SHP77 (cell line): Measurements from ENCODE around the gene ANKRD31.
"Not testable (repeated sequence)": the region's sequence is repeated elsewhere in the genome, so short reads cannot be mapped to it uniquely, and the experiment has no call there.

Experiments used
- DNase-seq, 2 experiments: peaks; one replicate each; lab custom pipeline; 2025; lab: John Stamatoyannopoulos, UW

The ANKRD31 gene

DNA sequence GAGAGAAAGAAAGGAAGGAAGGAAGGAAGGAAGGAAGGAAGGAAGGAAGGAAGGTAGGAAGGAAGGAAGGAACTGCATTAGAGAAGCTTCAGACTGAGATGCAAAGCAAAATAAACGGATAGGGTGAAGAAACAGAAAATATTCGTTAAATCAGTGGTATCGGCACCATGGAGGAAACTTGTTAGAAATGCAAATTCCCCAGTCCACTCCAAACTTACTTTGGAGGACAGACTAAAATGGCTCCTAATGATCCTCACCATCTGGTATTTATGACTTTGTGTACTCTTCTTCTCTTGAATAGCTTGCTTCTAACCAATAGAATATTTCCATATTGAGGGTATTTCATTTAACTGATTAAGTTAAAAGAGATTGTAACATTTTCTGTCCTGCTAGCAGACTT is 96.4 kb downstream of the ANKRD31 start:
- DNase-seq, result no peak

DNA sequence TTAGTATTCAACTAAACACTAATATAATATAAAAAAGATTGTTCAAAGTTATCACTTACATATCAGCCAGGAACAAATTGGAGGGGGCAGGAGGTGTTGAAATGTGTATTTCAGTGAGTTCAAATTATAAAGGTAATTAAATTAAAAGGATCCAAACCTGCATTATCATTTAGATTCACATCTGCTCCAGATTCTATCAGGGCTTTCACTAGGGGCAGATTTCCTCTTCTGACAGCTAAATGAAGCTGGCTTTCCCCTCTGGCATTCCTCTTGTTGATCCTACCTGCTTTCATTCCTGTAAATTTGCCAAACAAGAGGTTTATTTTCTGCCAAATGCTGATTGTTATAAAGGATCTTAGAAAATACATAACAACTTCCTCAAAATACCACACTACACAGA is 98.0 kb downstream of the ANKRD31 start:
- no peak for DNase-seq

DNA sequence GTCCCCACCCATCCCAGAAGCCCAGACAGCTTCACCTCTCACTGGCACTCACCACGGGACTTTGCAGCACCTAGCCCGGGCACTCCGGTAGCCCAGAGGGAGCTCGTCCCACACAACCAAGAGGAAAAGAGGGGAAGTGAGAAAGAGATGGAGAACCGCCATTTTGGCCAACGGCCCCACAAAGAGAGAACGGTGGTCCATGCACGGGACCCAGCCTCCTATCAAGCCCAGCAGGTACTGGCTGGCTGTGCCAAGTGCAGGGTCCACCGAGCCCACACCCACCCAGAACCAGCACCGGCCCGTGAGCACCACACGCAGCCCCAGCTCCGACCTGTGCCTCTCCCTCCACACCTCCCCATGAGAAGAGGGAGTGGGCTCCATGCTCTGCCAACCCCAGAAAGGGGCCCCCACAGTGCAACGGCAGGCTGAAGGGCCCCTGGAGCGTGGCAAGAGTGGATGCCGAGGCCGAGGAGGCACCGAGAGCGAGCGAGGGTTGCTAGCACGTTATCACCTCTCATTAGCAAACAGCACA is 105.8 kb downstream of the ANKRD31 start:
- DNase-seq, result no peak

DNA sequence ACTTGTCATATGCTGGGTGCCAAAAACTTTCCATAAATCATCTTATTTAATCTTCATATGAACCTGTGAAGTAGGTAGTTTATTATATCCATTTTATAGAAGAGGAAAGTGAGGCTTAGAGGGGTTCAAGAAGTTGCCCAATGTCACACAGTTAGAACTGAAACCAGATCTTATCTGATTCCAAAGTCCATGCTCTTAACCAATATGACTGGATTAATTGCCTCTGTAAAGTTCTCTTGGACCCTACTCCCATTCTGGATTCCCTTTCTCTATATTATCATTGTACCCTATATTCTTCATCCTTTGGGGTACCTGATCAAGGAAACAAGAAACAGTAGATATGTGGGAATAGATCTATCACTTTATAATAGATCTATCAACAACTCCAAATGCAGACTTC is 119.8 kb downstream of the ANKRD31 start:
- DNase-seq, result no peak

DNA sequence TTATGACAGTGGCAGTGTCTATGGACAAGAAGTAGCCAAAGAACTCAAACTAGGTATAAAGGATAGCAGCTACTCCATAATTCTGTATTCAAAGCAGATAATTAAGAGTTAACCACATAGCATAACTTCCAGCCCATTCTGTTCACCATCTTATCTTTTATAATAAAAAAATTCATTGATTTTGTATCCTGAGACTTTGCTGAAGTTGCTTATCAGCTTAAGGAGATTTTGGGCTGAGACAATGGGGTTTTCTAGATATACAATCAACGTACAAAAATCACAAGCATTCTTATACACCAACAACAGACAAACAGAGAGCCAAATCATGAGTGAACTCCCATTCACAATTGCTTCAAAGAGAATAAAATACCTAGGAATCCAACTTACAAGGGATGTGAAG is 122.4 kb downstream of the ANKRD31 start:
- DNase-seq, result not testable (repeated sequence)

DNA sequence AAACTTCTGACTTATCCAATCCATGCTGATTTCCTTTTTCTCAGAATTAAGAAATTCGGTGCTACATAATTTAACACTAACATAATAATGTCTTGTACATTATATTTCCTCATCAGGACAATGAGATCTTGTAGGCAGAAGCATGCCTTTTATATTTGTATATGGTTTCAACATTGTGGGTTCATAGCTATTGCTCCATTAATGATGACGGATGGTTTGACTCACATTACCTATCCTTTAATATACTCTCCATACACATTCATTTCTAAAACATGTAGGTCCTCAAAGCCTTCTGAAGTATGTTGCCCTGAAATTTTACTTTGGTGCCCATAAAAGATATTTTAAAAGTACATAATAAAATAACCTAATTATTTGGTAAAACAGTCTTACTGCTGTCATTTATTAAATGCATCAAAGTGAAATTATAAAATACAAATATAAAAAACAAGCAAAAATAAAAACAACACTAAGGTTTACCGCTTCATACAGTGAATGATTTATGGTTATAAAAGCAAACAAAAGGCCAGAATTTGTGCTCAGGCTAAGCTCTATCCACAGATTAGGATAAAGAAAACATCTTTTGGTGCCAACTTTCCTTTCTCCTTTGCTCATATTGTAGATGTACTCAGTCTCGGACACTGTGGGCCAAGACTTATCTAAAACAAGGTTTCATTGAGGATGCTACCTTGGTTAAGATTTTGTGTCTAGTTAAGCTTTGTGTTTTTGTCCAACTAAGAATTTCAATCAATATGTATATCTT is 123.1 kb downstream of the ANKRD31 start:
- DNase-seq, result no peak

DNA sequence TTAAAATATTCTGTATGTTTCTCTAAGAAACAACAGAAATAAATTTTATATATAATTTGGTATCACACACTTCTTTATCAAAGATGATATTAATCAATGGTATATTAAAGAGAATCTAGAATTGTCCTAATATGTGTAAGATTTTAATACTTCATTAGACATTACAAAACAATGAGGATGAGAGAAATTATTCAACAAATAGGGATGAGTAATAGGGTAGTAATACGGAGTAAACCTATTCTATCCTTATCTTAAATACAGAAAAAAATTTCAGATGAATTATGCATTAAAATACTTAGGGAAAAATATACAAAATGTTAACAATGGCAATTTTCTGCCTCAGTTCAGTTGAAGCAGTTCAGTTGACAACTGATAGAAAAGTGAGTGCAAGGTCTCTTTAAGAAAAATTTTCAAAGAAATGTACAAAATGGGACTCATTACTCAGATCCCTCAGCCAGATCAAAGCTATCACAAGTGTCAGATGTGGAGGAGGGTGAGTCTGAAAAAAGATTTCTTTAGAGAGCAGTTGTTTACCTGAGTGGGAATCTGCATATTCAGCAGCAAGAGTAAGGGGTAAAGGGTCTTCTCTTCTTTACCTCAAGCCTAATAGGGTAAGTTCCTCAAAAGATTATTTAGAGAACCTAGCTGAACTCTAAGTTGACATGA is 127.6 kb downstream of the ANKRD31 start:
- DNase-seq, result no peak

DNA sequence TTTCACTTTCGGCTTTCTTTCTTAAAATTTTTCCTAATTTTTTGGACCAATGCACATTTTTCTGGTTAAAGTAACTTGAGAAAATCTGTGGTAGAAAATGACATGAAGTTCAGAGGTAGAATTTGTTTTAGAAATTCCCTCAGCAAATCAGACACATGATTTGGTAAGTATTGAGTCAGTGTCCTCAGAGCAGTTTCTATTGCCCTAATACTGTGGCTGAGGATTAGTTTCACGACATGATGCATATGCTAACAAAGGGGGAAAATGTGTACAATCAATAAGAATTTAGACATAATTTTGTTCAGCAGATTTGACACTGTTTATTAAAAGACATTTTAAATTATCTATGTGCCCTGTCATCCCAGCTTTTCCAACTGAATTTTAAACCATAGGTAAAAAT is 128.2 kb downstream of the ANKRD31 start:
- DNase-seq, result no peak

DNA sequence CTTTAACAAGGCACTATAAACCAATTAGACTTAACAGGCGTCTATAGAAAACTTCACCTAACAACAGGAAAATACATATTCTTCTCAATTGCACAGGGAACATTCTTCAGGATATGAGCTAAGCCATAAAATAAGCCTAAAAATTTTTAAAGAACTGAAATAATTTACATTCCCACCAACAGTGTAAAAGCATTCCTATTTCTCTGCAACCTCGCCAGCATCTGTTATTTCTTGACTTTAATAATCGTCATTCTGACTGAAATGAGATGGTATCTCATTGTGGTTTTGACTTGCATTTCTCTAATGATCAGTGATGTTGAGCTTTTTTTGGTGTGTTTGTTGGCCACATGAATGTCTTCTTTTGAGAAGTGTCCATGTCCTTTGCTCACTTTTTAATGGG is 140.7 kb downstream of the ANKRD31 start:
- DNase-seq, result not testable (repeated sequence)

DNA sequence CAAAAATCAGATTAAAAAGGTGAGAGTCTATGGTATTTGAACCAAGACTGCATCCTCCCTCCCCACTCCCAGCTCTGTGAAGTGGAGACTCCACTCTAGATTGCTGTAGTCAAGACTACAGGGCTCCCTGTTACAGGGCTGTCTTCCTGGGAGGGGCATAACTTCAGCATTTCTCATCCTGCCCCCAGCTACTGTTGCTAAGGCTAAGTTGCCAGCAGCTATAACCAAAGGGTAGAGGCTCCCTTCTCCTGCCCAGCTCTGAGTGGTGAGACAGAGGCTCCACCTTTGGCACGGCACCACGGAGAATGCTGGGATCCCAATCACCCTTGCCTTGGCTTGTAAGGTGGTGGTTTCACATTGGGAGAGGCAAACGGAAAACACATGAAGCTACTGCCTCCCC is 145.1 kb downstream of the ANKRD31 start:
- no peak for DNase-seq

DNA sequence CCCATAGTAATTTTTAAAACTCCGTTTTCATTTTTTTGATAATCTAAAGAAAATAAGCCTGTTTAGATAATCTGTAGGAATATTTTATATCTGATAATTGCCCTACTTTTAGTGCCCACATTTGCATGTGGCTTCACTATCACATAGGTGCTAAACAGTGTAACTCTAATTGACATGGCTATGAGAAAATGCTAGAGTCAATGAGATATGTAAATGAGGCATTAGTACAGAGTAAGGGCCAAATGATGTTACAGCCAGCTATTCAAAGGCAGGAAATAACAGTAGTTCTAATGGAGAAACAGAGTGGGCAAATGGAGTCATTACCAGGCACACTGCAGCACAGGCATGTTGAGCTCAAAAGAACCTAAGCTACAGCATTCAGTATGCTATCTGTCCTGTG is 147.0 kb downstream of the ANKRD31 start:
- no peak for DNase-seq

DNA sequence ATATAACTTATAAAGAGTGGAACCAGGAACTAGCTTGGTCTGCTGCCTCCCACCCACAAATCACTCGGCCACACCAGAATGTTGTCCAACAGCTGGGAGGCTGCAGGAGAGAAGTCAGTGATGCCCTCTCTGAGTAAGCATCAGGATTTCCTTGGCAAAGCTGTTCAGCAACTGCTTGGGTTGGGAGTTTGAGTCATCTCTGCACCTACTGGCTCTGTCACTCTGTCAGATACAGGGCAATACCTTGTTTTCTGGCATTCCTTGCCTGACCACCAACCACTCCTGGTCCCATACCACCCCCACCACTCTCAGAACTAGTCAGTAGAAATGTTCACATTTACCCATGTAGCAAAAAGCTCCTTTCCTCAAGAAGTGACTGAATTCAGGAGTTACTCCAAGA is 147.5 kb downstream of the ANKRD31 start:
- DNase-seq, result no peak

DNA sequence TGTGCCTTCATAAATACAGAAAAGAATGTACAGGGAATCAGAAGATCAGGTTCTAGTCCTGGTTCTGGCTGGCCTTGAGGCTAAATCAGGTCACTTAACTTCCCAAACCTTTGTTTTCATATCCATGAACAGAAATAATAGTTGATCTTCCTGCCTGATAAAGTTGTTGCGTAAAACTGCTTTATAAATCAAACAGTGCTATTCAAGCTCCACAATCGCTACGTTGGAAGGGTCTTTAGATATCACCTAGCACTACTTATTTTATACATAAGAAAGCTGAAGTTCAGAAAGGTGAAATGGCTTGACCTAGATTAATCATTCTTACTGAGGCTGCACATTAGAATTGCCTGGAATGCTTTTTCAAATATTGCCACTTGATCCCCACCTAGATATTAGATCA is 148.0 kb downstream of the ANKRD31 start:
- no peak for DNase-seq

DNA sequence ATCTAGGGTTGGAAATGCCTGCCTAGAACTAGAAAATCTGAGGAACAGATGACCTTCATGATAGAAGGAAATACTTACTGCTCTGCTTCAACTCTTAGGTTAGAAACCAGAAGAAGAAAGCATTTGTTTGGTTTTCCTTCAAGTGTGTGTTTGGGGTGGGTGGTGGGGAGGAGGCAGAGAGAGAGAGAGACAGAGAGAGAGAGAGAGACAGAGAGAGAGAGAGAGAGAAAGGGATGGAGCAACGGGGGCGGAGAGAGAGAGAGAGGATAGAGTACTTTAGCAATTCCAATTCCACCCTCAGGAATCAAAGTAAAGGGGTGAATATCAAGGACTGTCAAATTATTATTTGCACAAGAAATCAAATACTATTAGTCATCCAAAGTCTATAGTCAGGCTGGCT is 155.2 kb downstream of the ANKRD31 start:
- no peak for DNase-seq

DNA sequence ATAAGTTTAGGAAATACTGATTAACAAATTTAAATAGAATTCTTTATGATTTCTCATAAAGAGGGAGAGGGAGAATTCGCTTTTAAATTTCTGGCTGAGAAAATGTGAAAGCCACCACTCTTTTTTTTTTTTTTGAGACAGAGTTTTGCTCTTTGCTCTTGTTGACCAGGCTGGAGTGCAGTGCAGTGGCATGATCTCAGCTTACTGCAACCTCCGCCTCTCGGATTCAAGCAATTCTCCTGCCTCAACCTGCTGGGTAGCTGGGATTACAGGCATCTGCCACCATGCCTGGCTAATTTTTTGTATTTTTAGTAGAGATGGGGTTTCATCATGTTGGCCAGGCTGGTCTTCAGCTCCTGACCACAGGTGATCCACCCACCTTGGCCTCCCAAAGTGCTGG is 157.3 kb downstream of the ANKRD31 start:
- not testable (repeated sequence) for DNase-seq

DNA sequence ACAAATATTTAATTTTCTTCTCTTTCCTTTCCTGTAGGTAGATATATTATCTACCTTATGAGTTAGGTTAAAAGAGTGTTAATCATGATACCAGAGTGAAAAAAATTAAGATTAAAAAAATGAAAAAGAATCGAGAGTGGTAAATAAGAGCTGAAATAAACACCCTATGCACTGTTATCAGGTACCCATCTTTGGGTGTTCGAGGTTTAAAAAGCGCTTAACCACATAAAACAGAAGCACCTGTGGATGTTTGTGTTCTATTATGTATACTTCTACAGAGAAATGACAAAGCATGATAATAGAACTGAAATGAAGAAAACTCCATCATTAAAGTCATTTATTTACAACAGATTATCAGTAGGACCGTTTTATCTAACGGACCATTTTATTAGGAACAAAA is 158.7 kb downstream of the ANKRD31 start:
- DNase-seq, result no peak

DNA sequence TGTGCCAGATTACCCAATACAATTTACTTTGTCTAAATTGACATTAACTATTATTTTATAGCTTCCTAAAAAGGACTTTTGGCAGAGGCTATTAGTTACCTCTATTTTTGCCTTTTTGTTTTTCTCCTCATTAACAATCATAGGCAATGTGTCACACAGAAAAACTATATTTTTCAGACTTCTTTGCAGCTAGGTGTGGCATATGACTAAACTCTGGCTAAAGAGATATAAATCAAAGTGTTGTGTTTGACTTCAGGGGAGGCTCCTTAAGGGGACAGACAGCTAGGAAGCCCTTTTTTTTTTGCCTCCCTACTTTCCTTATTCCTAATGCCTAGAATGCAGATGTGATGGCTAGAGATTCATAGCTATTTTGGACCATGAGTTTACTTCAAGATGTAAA is 164.6 kb downstream of the ANKRD31 start:
- no peak for DNase-seq

DNA sequence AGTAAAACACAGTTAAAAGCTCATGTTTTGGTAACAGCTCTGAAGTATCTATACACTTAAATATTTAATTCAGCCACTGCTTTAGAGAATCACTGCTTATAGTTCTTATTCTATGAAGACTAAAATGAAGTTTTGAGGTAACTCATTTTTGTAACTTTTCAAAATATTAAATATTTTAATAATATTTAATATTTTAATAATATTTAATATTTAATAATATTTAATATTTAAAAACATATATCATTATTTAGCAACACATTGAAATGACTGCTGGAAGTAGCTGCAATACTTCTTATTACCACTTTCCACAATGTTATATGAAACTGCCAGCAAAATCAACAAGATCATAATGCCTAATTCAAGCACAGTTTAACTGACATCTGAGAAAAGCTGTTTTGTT is 165.6 kb downstream of the ANKRD31 start:
- DNase-seq, result no peak

DNA sequence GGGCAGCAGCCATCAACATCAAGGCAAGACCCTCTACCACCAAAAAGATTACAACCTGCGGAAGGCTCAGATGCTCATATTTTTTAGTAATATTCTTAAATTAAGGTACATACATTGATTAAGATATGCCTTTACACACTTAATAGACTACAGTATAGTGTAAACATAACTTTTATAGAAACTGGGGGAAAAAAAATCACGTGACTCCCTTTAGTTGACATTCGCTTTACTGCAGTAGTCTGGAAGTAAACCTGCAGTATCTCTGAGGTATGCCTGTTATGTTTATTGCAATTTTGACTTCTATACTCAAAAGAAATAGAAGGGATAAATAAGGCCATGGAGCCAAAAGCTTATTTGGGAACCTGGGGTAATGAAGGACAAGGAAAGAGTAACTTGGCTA is 169.2 kb downstream of the ANKRD31 start:
- no peak for DNase-seq

DNA sequence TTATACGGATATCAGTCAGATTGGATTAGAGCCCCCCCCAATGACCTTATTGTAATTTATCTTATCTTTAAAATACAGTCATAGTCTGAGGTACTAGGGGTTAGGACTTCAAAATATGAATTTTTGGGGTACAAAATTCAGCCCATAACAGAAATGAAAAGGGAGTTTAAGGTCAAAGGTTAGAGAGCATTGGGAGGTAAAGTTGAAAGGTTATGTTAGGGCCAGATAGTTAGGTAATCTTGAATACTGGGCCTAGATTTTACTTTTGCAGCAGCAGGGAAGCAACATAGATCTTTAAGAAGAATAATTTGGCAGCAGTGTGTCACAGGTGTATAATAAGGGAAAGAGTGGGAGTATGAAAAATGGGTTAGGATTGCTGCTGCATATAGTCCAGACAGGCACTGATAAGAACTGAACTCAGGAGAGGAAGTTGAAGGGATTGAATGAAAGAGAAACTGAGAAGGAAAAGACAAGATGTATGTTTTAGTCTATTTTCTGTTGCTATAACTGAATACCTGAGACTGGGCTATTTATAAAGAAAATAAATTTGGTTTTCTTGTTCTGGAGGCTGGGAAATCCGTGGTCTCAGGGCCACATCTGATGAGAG is 173.7 kb downstream of the ANKRD31 start:
- DNase-seq, result no peak

DNA sequence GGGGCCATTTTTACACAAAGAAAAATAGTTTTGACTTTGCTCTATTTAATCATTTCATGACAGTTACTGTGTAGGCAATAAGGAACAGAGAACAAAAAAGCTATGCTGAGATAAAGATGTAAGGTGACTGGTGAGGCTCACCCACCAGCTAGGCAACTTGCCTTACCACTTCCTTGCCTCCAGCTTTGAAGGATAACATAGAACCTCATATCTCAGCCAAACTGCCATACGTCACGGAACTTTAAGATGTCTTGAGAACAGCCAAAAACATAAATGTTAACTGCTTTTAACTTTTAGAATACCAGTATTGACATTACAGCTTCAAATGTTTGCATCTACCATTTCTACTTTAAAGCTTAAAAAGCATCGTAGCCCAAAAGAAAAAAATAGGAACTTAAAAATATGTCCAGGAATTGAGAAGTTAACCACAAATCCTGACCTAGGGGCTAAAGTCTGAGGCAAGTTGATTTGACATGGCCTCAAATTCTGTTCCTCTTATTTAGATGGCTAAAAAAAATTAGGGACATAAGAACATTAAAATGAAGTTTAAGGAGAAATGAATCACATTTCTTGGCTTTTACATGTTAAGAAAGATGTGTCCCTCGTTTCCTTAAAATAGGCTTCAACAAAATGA is 176.6 kb downstream of the ANKRD31 start:
- no peak for DNase-seq

DNA sequence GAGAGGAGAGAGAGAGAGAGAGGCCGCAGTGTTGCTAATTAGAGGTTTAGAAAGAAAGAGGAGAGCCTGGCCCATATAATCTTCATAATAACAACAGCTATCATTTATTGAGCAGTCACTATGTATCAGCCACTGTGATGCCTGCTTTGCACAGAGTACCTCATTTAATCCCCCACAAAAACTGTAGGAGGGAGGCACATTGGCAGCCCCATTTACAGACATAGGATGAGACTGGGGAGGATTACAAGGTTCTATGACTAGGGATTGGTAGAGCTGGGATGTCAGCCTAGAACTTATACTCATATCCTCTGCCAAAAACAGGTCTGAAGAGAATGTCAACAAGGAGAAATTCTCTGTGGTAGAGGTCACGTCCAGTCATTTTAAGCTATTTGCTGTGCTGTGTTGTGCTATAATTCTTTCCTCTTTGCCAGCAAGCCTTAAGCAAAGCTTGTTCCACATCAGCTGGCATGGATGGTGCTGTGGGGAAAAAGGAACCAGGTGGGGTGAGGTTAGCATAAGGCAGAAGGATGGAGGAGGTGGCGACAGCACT is 177.6 kb downstream of the ANKRD31 start:
- no peak for DNase-seq
